HG03571 (cell line): ENCODE results near the gene TNK2.

Source experiments
- ATAC-seq: cut with Tn5 transposase; IDR thresholded peaks from one replicate; pipeline ENCODE4 v1.9.1; 2021; ENCODE audit not compliant: unreplicated experiment

The TNK2 gene

DNA sequence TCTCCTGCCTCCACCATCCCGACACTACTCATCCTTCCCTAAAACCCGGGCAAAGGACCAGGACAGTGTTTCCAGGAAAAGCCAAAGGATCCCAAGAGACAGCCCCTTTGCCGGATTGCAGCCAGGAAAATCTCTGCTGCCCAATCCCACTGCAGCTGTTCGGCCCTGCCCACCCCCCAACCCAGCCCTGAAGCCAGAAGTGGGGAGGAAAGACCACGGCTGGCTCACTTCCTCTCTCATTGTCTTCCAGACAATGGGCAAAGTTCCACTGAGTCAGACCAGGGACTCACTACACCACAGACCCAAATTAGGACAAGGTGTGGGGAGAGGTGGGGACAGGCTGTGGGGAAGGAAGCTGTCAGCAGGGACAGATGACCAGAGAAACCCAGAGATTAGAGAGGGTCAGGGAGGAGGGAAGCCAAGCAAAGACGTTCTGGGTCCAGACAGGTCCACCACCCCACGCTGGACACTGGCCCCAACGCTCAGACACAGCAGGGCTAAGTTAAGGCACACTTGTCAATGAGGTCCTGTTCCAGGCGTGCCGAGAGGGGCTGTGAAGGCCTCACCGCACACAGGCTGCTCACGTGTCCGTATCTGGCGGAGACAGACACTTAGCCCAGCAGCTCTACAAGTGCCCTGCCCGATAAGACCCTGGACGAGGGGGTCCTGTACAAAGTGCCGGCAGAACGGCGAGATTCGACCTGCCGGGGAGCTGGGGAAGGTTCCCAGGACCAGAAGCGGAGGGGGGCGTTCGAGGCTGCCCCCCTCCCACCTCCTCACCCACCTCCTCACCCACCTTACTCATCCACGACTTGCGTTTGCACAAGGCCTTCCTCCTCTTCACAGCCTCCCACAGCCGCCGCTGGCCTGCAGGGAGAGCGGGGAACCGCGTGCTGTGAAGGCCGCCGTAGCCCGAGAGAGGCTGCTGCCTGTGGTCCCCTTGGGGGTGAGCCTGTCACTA is 21.9 kb downstream of the TNK2 start:
- no peak for ATAC-seq

DNA sequence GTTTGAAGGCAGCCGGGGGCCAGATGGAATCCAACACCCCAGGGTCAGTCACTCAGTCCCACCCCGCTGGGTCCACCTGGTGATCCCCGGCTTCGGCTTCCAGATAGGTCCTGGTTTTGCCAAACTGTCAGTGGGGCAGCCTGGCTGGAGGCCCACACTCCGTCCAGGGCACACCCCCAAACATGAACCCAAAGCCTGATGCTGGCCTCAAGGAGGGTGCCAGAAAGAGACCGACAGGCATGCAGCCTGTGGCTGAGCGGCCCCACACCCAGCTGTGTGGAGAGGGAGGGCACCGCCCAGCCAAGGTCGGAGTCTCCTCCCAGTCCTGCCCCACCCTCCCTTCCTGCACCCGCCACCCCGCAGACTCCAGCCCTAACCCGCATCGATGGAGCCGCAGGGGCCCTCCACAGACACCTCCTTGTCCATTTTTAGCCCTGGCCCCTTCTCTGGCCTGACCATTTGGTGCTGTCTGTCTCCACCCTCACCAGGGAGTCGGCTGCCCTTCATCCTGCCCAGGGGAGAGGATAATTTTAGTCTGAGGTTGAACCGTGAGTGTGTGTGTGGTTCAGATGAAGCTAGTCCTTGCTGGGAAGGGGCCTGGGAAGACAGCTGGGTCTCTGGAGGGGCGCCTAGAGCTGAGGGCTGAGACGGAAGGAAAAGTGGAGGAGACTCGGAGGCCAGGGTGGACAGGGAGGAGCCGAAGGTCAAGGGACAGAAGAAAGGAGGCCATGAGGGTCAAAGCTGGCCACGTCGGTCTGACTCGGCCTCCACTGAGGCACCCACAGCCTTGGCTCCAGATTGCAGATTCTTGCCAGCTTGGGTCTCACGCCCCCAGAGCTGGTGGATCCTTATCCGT is 23.1 kb downstream of the TNK2 start:
- ATAC-seq: no peak

DNA sequence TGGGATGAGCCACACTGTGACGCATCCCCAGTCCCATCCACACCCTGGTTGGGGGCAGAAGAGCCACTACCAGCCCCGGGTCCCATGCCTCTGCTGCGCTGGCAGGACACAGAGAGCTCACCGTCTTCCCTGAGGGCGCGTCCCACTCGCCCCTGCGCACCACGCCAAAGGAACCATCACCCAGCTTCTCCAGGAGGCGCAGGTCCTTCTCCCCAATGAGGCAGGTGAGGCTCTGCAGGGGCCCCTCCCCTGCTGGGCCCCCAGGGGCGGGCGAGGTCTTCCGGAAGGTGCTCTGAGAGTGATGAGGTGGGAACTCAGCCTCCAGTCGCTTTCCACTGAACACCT is 23.7 kb downstream of the TNK2 start:
- ATAC-seq: no peak

DNA sequence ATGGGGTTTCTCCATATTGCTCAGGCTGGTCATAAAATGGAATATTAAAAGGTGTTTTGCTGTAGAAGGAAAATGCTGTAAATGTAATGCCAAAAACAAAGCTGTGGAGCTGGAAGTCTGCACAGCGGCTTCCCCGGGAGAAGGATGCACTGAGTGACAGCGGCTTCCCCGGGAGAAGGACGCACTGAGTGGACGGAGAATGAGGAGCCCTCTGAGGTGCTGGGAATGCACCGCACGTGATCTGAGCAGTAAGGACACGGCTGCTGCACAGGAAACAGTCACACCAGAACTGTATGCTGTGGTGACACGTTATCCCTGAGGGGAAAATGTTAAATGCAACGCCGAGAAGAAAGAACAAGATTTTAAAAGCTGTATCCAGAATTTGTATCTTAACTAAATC is 24.6 kb downstream of the TNK2 start:
- ATAC-seq: no peak

DNA sequence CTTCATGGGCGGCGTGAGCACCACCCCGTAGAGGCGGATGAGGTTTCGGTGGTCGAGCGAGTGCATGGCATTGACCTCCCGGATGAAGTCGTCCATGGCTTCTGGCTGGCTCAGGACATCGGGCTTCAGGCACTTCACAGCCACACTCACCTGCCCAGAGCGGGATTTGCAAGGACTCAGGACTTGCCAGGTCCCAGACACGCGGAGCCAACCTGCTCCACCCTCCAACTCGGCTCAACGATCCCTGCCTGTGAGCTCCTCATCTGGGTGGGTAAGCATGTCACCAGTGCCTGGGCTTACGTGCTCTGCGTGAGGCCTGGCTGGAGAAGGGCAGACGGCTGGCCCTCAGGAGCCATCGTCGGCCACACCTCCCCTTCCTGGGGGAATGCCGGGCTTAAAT is 25.2 kb downstream of the TNK2 start:
- ATAC-seq: no peak

DNA sequence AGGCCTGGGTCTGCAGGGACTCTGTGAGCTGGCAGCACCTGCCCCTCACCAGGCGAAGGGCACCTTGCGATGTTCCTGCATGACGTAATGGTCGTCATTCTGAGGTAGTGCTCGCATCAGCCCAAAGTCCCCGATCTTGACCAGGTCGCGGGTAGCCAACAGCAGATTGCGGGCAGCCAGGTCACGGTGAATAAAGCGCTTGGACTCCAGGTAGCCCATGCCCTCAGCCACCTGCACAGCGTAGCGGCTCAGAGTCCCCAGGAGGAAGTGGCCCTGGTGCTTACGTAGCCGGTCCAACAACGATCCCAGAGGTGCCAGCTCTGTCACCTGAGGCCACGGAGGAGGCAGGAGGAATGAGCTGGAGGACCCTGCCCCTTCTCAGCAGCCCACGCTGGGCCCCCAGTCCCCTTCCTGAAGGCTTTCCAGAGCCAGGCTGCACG is 26.3 kb downstream of the TNK2 start:
- ATAC-seq: no peak

DNA sequence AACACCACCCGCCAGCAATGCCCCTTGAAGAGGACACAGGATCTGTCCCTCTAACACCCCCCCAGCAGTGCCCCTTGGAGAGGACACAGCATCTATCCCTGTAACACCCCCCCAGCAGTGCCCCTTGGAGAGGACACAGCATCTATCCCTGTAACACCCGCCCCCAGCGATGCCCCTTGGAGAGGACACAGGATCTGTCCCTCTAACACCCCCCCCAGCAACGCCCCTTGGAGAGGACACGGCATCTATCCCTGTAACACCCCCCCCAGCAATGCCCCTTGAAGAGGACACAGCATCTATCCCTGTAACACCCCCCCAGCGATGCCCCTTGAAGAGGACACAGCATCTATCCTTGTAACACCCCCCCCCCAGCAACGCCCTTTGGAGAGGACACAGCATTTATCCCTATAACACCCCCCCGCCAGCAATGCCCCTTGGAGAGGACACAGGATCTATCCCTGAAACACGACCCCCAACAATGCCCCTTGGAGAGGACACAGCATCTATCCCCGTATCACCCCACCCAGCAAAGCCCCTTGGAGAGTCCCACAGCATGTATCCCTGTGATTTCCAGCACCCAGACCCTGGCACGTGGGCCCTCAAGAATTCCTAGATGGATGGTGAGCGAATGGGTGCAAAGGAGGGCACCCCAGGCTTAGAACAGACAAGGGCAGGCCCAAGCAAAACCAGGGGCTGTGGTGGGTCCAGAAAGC is 26.9 kb downstream of the TNK2 start:
- no peak for ATAC-seq

DNA sequence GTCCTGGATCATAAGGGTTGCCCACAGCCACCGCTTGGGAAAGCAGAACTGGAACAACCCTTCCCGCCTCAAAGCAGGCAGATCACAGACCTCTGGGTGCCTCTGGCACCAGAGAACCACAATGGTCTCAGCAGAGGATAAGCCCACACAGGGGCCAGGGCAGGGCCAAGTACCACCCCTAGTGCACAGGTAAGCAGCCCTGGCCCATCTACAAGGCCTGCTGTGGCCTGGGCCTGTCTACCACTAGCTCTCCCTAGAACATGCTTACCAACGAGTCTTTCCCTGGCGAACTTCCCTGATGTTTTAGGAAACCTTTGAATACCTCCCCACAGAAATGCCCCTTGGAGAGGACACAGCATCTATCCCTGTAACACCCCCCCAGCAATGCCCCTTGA is 28.3 kb downstream of the TNK2 start:
- no peak for ATAC-seq

DNA sequence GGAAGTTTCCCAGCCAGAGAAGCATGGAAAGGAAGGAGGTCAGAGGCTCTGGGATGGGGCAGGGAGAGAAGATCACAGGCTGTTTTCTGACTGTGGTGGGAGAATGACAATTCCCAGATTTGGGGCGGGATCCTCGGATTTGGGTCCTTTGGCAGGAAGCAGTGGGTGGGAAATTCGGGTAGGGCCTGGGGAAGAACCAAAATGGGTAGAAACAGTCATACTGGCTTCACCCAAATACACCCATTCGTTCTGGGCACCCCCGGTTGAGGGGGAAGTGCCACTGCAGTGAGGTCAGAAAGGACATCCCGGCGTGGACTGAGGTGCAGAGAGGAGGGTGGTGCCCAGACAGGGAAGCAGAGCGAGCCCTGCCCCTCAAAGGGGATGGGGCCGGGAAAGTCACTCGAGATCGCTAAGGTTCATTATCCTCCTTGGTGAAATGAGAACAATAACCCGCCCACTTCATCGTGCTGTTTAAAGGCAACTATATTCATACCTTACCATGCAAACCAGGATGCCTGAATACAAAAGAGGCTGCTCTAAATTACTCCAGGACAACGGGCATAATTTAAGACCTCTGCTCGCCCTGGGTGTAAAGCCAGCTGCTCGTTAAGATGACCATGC is 28.8 kb downstream of the TNK2 start:
- no peak for ATAC-seq

DNA sequence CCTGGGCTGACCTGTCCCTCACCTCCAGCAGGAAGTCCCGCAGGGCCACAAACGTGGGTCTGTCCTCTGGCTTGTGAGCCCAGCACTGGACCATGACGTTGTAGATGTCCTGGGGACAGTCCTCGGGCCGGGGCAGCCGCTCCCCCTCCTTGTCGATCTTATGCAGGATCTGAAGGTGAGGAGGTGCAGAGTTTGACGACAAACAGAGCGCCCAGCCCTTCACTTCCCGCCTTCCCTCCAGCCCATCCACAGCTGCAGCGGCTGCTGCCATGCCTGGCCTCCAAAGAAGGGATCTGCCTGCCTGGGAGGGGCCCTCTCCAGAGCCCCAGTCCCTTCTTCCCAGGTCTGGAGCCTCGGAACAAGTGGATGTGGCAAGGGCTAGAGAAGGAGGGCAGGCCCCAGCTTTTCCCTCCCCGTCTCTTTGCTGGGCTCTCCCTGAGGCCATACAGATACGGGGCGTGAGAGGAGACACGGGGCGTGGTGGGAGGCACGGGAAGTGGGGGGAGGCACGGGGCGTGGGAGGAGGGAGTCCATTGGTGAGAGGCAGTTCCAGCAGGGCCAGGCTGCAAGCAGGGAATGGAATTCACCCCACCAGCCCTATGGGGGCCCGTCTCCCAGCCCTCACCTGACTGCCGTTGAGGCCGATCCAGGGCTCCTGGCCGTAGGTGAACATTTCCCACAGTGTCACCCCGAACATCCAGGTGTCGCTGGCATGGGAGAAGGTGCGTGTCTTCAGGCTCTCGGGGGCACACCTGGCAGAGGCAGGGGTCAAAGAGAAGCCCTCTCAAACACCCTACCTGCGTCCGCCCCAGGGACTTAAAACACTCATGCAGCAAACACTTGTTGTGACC is 29.7 kb downstream of the TNK2 start:
- ATAC-seq: no peak

DNA sequence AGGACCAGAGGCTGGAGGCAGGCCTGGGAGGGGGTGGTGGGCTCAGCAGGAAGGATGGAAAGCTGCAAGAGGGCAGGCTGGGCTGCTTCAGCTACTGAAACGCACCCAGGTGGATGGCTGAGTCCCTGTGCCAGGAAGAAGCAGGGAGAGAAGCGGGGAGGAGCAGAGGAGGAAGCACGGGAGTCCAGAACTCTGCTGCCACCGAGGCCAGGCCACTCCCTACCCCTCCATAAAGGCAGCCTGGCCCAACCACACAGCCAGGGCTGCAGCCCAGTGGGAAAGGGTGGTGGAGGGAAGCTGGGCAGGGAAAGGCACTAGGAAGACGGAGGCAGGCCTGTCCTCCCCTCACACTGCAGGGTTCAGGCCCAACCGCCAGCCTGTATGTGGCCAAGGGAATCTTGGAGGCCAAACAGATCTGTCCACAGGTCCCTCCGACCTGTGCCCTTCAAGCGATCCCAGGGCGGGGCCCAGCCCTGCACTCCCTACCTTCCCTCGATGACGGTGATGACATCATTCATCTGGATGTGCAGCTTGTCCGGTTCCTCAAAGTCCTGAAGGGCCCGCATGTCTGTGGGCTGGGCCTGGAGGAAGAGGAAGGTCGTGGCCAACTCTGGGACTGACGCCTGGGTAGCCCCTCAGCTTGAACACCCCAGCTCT is 30.5 kb downstream of the TNK2 start:
- no peak for ATAC-seq

DNA sequence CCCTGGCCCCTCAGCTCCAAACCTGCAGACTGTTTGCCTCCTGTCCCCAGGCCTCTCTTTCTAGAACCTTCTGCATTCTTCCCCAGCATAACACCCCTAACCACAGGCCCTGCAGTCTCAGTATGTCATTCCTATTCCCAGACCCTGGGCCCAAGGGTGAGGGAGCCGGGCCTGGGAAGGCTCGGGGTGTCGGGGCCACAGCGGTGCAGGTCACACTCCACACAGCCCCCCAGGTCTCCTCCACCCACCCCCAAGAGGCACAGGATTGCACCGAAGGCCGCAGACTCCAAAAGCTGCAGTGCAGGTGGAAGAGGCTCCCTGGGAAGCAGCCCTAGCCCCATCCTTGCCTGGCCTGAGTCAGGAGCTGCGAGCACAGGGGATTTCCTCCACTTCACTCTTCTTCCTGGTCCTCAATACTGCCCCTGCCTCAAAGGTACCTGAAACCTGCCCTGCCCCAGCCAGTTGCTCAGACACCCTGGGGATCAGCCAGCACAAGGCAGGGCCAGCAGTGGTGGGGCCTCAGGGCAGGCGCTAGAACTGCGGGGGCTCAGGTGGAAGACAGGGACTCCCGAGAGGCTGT is 31.1 kb downstream of the TNK2 start:
- no peak for ATAC-seq

DNA sequence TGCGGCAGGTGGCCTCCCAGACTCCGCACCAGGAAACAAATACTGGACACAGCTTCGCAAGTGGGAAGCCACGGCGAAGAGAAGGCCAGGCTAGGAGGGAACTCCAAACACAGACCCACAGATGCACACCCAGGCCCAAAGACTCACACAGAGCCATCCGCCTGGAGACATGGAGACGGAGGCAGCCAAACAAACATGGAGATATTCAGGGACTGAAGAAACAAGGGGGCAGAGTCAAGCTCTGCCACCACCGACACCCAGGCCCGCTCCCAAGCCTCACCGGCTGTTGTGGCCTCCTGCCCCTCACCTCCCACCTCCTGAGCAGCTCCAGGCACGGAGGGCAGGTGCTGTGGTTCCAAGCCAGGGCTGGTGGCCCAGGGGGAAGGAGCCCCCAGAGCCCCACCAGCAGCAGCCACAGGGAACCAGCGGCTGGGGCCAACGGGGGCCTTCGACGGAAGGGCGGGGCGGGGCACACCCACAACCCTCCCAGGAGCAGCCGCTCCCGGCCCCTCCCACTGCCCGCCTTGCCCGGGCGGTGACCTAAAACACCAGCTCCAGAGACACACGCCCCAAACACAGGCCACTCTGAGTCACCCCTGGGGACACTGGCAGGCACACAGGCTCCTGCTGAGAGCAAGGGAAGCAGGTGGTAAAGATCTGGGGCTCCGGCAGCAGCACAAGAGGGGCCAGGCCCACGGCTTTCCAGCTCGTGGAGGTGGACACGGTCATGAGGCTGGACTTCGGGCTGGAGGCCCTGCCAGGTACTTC is 31.9 kb downstream of the TNK2 start:
- ATAC-seq: no peak

DNA sequence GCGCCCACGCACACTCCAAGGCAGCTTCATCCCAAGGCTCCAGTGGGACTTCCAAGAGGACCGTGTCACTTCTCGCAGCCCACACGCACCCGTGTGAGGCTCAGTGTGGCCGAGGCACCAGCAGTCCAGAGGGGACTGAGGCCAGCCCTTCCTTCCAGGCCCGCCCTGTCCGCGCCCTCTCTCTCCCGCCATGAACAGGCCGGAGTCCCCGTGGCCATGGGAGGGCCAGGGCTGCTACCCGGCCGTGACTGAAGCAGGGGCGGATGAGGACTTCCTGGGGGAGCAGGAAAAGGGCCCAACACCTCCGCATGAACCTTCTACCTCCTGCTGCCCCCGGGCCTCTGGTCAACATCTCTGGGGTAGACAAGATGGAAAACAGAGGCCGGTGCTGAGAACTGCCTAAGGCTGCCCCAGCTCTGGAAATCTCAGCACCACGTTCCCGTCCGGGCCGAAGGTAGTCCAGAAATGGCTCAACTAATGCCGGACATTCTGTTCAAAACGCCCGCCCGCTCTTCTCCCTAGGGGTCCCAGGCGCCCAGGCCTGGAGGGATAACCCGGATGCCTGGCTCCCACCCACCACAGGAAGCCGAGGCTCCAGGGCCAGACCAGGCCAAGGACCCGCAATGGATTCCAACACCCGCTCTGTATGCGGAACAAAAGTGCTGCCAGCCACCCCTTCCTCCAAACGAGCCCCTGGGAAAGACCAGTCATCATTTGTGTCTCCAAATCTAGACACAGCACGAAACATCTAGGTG is 32.7 kb downstream of the TNK2 start:
- ATAC-seq: no peak

DNA sequence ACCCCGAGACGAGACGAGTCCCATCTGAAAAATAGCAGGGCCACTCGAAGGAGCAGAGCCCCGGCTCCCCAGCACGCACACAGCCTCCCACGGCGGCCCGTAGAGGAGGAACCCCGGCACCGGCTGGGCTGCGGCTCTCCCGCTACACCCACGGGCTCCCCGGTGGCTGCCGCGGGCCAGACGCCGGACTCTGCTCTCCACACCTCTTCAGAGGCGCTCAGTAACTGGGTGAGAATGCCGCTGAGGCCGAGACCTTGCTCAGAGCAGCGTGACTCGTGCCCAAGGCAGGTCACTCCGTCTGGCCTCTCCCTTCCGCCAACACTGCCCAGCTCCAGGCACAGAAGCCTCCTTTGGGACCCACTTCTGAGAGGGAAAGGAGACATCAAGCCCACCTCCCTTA is 34.4 kb downstream of the TNK2 start:
- no peak for ATAC-seq

DNA sequence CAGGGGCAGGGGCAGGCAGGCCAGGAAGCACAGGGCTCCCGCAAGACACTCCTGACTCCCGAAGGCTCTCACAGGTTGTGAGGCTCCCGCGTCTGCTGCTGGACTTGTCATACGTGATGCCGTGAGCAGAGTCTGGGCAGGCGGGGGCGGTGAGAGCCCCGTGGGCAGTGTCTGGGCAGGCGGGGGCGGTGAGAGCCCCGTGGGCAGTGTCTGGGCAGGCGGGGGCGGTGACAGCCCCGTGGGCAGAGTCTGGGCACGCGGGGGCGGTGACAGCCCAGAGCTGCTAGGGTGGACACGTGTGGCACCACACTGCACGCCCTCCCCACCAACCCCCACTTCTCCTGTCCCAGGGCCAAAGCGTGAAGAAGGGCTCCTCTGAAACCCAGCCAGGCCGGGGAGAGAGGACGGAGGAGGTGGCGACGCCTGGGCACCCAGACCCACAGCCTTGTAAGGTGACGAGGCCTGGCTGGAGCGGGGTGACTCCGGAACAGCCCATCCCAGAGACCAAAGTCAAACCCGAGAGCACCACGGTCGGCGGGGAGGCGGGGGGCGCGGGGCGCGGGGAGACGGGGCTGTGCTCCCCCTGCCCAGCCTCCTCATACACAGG is 35.0 kb downstream of the TNK2 start:
- no peak for ATAC-seq

DNA sequence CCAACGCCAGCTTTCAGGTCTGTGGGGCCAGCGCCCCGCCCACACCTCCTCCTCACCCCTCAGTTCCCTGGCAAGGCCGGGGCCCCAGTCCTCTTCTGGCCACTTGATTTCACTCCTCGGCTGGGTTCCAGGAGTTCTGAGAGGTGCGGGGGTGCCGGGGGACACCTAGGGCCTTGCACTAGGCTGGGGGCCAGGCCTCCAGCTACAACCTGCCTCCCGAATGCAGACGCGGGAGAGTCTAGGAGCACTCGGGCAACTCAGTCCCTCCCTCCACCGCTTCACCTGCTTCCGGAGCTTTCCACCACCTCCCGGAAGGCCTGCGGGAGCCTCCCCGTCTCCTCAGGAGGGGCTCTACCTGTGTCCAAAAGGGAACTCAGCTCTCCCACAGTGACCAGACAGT is 35.6 kb downstream of the TNK2 start:
- no peak for ATAC-seq
